HCT116 (cell line): ENCODE results near the gene ZNF236. TPM values are rescaled to one million over a fixed set of nuclear protein-coding genes. Genes with fewer than 3 reads are reported as not detected.

Experiments
- ATAC-seq: fragments of 200-7000 bp; cut with Tn5 transposase; 2 replicates; pipeline ENCODE4 v1.9.1; 2020; ENCODE audit warnings: mild to moderate bottlenecking, moderate library complexity
- BruUV-seq: library from RNA; stranded (reverse); fragments of 400-500 nt; replicated peaks from 2 replicates; lab custom pipeline; 2021; lab: Mats Ljungman, UMichigan
- CTCF ChIA-PET: fragments of 300-600 bp; sonication (Branson Sonifier 250); formaldehyde crosslinking; loops from one replicate; lab custom pipeline; 2021; ENCODE audit warnings: antibody characterized with exemption; lab: Charles Lee
- POLR2A ChIA-PET: fragments of 300-600, 350-600 bp; sonication (Branson Sonifier 250); formaldehyde crosslinking; loops from one replicate; lab custom pipeline; 2021; ENCODE audit warnings: antibody characterized with exemption; lab: Charles Lee
- RAD21 ChIA-PET, 2 experiments: fragments of 300-600 bp; sonication (Branson Sonifier 250); formaldehyde crosslinking; loops; one replicate each; lab custom pipeline; 2023; ENCODE audit warnings: low total read pairs in 2 of 2; ENCODE audit not compliant: uncharacterized antibody in 2 of 2, unreplicated experiment in 2 of 2, low non-redundant PET in 1 of 2; lab: Charles Lee
- DNase-seq: peaks from one replicate; pipeline ENCODE4 v3.0.0-alpha.2; 2010; ENCODE audit warnings: low read depth, low spot score
- H2AFZ ChIP-seq: fragments of 200-600 bp; shearing (Covaris generic), sonication (generic); 2 replicates; pipeline ENCODE4 v1.6.1; 2017; ENCODE audit warnings: low read depth, mixed run types, mixed read lengths, antibody characterized with exemption, low read length; ENCODE audit not compliant: poor library complexity, severe bottlenecking
- H3K27ac ChIP-seq: 2 replicates; pipeline ENCODE4 v1.5.1; 2012; ENCODE audit warnings: low read depth, low read length
- H3K27me3 ChIP-seq: fragments of 200-600 bp; sonication (generic); 2 replicates; pipeline ENCODE4 v1.6.1; 2016; ENCODE audit warnings: mixed run types, low read length, mixed read lengths; ENCODE audit not compliant: insufficient read depth
- H3K36me3 ChIP-seq, 2 experiments: fragments of 200-500 bp in 1 of 2; fragments of 200-600 bp in 1 of 2; sonication (Bioruptor generic) in 1 of 2; sonication (generic) in 1 of 2; 2 replicates each; pipeline versions ENCODE4 v1.5.1 to v1.6.1; 2014 to 2016; ENCODE audit warnings: low read length in 2 of 2, inconsistent platforms in 1 of 2, mixed read lengths in 1 of 2, mixed run types in 1 of 2; ENCODE audit not compliant: insufficient read depth in 2 of 2, control insufficient read depth in 1 of 2
- H3K4me1 ChIP-seq, 2 experiments: fragments of 200-600 bp in 1 of 2; sonication (generic) in 1 of 2; 2 replicates each; pipeline versions ENCODE4 v1.5.1 to v1.6.1; 2012 to 2017; ENCODE audit warnings: low read length in 2 of 2, inconsistent platforms in 1 of 2, mild to moderate bottlenecking in 1 of 2, mixed read lengths in 1 of 2, mixed run types in 1 of 2, moderate library complexity in 1 of 2; ENCODE audit not compliant: insufficient read depth in 2 of 2, control insufficient read depth in 1 of 2
- H3K4me2 ChIP-seq: fragments of 200-600 bp; sonication (generic); 2 replicates; pipeline ENCODE4 v1.6.1; 2017; ENCODE audit warnings: mixed run types, low read length, mixed read lengths
- H3K4me3 ChIP-seq, 2 experiments: fragments of 200-600 bp in 1 of 2; sonication (generic) in 1 of 2; replicated peaks in 1 of 2; 2 replicates each; pipeline ENCODE4 v1.5.1; 2011 to 2016; ENCODE audit warnings: low read length in 2 of 2, control low read depth in 1 of 2, low read depth in 1 of 2, mild to moderate bottlenecking in 1 of 2, mixed read lengths in 1 of 2, mixed run types in 1 of 2
- H3K79me2 ChIP-seq: fragments of 200-600 bp; sonication (generic); 2 replicates; pipeline ENCODE4 v1.6.1; 2017; ENCODE audit warnings: mild to moderate bottlenecking, mixed run types, low read length, moderate library complexity, mixed read lengths; ENCODE audit not compliant: insufficient read depth
- H3K9ac ChIP-seq: fragments of 200-600 bp; sonication (generic); 2 replicates; pipeline ENCODE4 v1.6.1; 2016; ENCODE audit warnings: low read length, mixed read lengths
- H3K9me2 ChIP-seq: fragments of 200-600 bp; sonication (generic), shearing (Covaris generic); 2 replicates; pipeline ENCODE4 v1.6.1; 2017; ENCODE audit warnings: mixed run types, mild to moderate bottlenecking, moderate library complexity; ENCODE audit not compliant: insufficient read depth
- H3K9me3 ChIP-seq, 2 experiments: fragments of 200-500 bp in 1 of 2; fragments of 200-600 bp in 1 of 2; sonication (Bioruptor generic) in 1 of 2; sonication (generic) in 1 of 2; 2 replicates each; pipeline ENCODE4 v1.6.1; 2014 to 2017; ENCODE audit warnings: low read length in 2 of 2, mixed read lengths in 2 of 2, inconsistent platforms in 1 of 2, low read depth in 1 of 2, mild to moderate bottlenecking in 1 of 2, mixed run types in 1 of 2, moderate library complexity in 1 of 2; ENCODE audit not compliant: control insufficient read depth in 1 of 2, insufficient read depth in 1 of 2
- H4K20me1 ChIP-seq: fragments of 200-600 bp; sonication (generic), shearing (Covaris generic); 2 replicates; pipeline ENCODE4 v1.6.1; 2017; ENCODE audit warnings: mixed run types, mild to moderate bottlenecking, moderate library complexity; ENCODE audit not compliant: insufficient read depth
- CBX3 ChIP-seq: IDR thresholded peaks from 2 replicates; pipeline ENCODE4 v1.6.1; 2012; ENCODE audit warnings: low read depth
- CEBPB ChIP-seq: IDR thresholded peaks from 2 replicates; pipeline ENCODE4 v1.6.1; 2012; ENCODE audit warnings: low read depth
- ELF1 ChIP-seq: IDR thresholded peaks from 2 replicates; pipeline ENCODE4 v1.6.1; 2012; ENCODE audit warnings: low read depth, borderline replicate concordance
- EZH2 ChIP-seq: fragments of 200-600 bp; sonication (generic); IDR thresholded peaks from 2 replicates; pipeline ENCODE4 v1.6.1; 2017; ENCODE audit warnings: antibody characterized with exemption, mixed run types
- EZH2phosphoT487 ChIP-seq: fragments of 200-600 bp; IDR thresholded peaks from 2 replicates; pipeline ENCODE4 v1.6.1; 2018; ENCODE audit warnings: antibody characterized with exemption, borderline replicate concordance
- FOSL1 ChIP-seq: IDR thresholded peaks from 2 replicates; pipeline ENCODE4 v1.6.1; 2012; ENCODE audit warnings: low read depth
- MAX ChIP-seq: IDR thresholded peaks from 2 replicates; pipeline ENCODE4 v1.6.1; 2012
- REST ChIP-seq: IDR thresholded peaks from 2 replicates; pipeline ENCODE4 v1.6.1; 2012; ENCODE audit warnings: low read depth
- SIN3A ChIP-seq: IDR thresholded peaks from 2 replicates; pipeline ENCODE4 v1.6.1; 2012; ENCODE audit warnings: low read depth
- SRF ChIP-seq: IDR thresholded peaks from 2 replicates; pipeline ENCODE4 v1.6.1; 2012; ENCODE audit warnings: low read depth
- intact Hi-C: fragments of 100-400 bp; cut with micrococcal nuclease; formaldehyde crosslinking; loops from 2 replicates; pipeline ENCODE4 v1.10.0; 2022
- total RNA-seq: library from RNA; stranded (reverse); gene quantifications from one replicate; pipeline ENCODE4 v1.2.1, GENCODE V29; 2021; ENCODE audit not compliant: unreplicated experiment

Gene ZNF236
- total RNA-seq, 1 experiment from 2014 or later: 15.0 TPM

GRCh38 chr18:76979906-76980305, 157.5 kb downstream of the ZNF236 start:
- BruUV-seq: no TSS peak
- peaks cover 2 to 5% of the 10 kb centered on the region in 2 experiments; a peak in 3 of 4 replicates for H3K4me1 ChIP-seq
- ChIA-PET POLR2A (no interaction called here), CTCF (no interaction called here), RAD21 (no interaction called here)
- H2AFZ ChIP-seq: no peak overlapping the region
- ATAC-seq (no peak), DNase-seq (no peak)
- no peak overlapping the region for H3K9ac ChIP-seq
- no peaks in the 10 kb centered on the region for H4K20me1 ChIP-seq
- no peaks in the 10 kb centered on the region for H3K27me3 ChIP-seq
- H3K9me2 ChIP-seq: no peaks in the 10 kb centered on the region
- H3K36me3 ChIP-seq: no peaks in the 10 kb centered on the region
- intact Hi-C loops: no loop called here
- H3K27ac ChIP-seq: no peak overlapping the region
- H3K79me2 ChIP-seq: no peaks in the 10 kb centered on the region
- no peak overlapping the region for H3K4me3 ChIP-seq
- no peaks in the 10 kb centered on the region for H3K9me3 ChIP-seq
- no peak overlapping the region for H3K4me2 ChIP-seq
- TF ChIP-seq CEBPB: no peak
- TF ChIP-seq REST: no peak
- TF ChIP-seq EZH2: no peak
- TF ChIP-seq CBX3: no peak
- no peak for TF ChIP-seq EZH2phosphoT487
- no peak for TF ChIP-seq SRF
- TF ChIP-seq ELF1: no peak
- TF ChIP-seq FOSL1: no peak
- TF ChIP-seq SIN3A: no peak
- TF ChIP-seq MAX: no peak
